Inflammatory macrophage treated with lipopolysaccharide for 4 hours (primary cell): ENCODE data around the gene DIO1.

Experiments
- DNase-seq: peaks from one replicate; pipeline ENCODE4 v3.0.0-alpha.2; 2020

The DIO1 gene

GRCh38 chr1:53895421-53895820 lies 1.4 kb downstream of the DIO1 start:
- DNase-seq, result no peak

GRCh38 chr1:53896635-53897229 lies 2.7 kb downstream of the DIO1 start:
- DNase-seq, result peak; percentile 69

GRCh38 chr1:53899206-53899628 lies 5.2 kb downstream of the DIO1 start:
- DNase-seq, result no peak

- no peak for DNase-seq
Measured at GRCh38 chr1:53899708-53900107, 5.7 kb downstream of the DIO1 start.

GRCh38 chr1:53902235-53903138 lies 8.5 kb downstream of the DIO1 start:
- no peak for DNase-seq

GRCh38 chr1:53905509-53905908 lies 11.5 kb downstream of the DIO1 start:
- no peak for DNase-seq

GRCh38 chr1:53906121-53906520 lies 12.1 kb downstream of the DIO1 start:
- peak; percentile 10 for DNase-seq

- no peak for DNase-seq
Measured at GRCh38 chr1:53909946-53910345, 16.0 kb downstream of the DIO1 start.

- no peak for DNase-seq
Measured at GRCh38 chr1:53911442-53911841, 17.5 kb downstream of the DIO1 start.

GRCh38 chr1:53913352-53914033 lies 19.5 kb downstream of the DIO1 start:
- no peak for DNase-seq

- DNase-seq, result no peak
Measured at GRCh38 chr1:53918343-53918742, 24.4 kb downstream of the DIO1 start.

GRCh38 chr1:53919675-53920066 lies 25.7 kb downstream of the DIO1 start:
- no peak for DNase-seq

- DNase-seq, result no peak
Measured at GRCh38 chr1:53927376-53927881, 33.4 kb downstream of the DIO1 start.

- no peak for DNase-seq
Measured at GRCh38 chr1:53929246-53929960, 35.4 kb downstream of the DIO1 start.

GRCh38 chr1:53930932-53931331 lies 36.9 kb downstream of the DIO1 start:
- no peak for DNase-seq

- no peak for DNase-seq
Measured at GRCh38 chr1:53931523-53931922, 37.5 kb downstream of the DIO1 start.

- DNase-seq, result no peak
Measured at GRCh38 chr1:53934170-53934765, 40.3 kb downstream of the DIO1 start.

- no peak for DNase-seq
Measured at GRCh38 chr1:53936430-53936829, 42.4 kb downstream of the DIO1 start.

GRCh38 chr1:53938136-53938830 lies 44.3 kb downstream of the DIO1 start:
- no peak for DNase-seq

GRCh38 chr1:53942127-53942957 lies 48.4 kb downstream of the DIO1 start:
- no peak for DNase-seq

GRCh38 chr1:53943090-53943489 lies 49.1 kb downstream of the DIO1 start:
- DNase-seq, result no peak
